Activated CD4-positive, alpha-beta T cell treated with anti-CD3 and anti-CD28 coated beads for 24 hours (primary cell): ENCODE measurements around the gene CRYAB.
"Not testable (repeated sequence)": the region's sequence is repeated elsewhere in the genome, so short reads cannot be mapped to it uniquely, and the experiment has no call there.

Experiments
- DNase-seq, 2 donors: peaks; one replicate each; pipeline ENCODE4 v3.0.0-alpha.2; 2020; ENCODE audit warnings: low read depth in 2 of 2

CRYAB gene

DNA sequence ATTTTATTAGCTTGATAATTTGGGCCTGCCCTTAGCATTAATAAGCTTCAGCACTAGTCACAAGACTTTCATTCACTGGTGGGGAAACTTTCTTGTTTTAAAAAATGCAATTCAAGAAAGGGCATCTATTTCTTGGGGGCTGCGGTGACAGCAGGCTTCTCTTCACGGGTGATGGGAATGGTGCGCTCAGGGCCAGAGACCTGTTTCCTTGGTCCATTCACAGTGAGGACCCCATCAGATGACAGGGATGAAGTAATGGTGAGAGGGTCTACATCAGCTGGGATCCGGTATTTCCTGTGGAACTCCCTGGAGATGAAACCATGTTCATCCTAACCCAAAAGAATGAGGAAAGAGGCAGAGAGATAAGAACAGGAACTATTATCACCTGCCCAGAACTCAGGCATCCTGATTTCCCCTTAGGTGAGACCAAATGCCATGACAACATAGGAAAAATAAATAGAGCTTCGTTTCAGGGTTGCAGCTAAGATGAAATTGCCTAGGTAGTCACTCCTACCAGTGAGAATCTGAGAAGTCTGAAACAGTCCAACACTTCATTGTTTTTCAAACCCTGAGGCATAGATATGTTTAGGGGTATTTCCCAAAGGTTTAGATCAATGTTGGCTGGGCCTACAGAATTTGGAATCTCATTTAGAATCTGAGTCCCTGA is 2.8 kb downstream of the CRYAB start:
- no peak for DNase-seq

DNA sequence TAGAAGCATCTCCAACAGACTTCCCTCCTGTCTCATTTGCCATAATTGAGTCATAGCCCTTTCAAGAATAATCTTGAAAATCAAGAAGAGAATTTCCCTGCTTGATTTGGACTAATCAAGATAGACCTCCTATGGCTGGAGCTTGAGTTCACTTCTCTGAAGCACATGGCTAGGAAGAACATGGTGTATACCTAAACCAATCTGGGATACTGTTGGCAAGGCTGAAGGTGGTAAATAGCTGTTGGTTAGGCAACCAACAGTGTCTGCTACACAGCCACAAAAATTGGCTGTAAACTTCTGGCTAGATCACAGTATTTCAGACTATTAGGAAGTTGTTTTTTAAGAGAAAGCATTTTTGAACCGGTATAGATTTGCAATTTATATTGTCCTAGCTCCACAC is 4.9 kb downstream of the CRYAB start:
- DNase-seq = no peak

DNA sequence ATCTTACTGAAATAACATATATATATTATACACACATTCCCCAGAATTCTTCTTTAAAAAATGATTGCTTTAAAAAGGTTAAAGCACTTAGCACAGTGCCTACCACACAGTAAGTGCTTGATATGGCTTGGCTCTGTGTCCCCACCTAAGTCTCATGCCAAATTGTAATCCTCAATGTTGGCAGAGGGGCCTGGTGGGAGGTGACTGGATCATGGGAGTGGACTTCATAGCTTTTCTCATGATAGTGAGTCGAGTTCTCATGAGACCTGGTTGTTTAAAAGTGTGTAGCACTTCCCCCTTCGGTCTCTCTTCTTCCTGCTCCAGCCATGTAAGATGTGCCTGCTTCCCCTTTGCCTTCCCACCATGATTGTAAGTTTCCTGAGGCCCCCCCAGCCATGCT is 6.2 kb downstream of the CRYAB start:
- DNase-seq = no peak

DNA sequence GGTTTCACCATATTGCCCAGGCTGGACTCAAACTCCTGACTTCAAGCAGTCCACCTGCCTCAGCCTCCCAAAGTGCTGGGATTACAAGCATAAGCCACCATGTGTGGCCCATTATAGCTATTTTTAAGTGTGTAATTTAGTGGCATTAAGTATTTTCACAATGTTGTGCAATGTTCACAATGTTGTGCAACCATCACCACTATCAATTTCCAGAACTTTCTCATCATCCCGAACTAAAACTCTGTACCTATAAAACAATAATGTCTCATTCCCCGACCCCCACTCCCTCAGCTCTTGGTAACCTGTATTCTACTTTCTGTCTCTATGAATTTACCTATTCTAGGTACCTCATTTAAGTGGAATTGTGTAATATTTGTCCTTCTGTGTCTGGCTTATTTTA is 24.7 kb downstream of the CRYAB start:
- DNase-seq = no peak

DNA sequence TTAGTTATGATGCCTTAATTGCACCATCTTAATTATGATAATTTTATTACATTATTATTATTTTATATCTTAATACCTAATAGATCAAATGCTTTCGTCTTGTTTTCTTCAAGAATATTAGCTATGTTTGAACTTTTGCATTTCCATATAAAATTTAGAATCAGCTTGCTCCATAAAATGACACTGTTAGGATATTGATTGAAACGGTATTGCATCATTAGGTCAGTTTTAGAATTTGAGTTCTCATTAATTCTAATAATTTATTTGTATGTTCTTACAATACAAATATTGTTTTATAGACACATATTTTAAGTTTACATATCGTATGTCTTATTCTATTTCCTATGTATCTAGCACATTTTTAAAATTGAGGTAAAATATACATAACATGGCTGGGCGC is 25.5 kb downstream of the CRYAB start:
- DNase-seq = no peak

DNA sequence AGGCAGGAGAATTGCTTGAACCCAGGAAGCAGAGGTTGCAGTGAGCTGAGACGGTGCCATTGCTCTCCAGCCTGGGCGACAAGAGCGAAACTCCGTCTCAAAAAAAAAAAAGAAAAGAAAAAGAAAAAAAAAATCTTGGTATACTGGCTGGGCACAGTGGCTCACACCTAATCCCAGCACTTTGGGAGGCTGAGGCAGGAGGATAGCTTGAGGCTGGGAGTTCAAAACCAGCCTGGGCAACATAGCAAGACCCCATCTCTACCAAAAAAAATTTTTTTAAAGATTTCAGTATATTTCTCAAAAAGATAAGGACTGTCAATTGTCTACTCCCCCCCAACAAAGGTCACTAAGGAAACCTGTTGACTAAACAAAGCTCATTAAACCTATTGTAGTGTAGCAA is 26.5 kb downstream of the CRYAB start:
- DNase-seq = not testable (repeated sequence)

DNA sequence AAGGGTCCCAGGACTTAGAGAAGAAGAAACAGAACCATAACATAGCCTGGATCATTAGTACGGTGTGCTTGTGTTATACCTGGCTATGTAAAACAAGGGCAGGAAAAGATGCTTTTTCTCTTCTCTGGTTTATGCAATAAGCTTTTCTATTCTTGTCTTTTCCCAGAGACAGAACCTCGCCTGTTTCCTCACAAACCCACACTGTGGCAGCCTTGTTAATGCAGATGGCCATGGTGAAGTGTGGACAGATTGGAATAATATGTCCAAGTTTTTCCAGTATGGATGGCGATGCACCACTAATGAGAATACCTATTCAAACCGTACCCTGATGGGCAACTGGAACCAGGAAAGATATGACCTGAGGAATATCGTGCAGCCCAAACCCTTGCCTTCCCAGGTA is 29.4 kb downstream of the CRYAB start:
- DNase-seq = no peak

DNA sequence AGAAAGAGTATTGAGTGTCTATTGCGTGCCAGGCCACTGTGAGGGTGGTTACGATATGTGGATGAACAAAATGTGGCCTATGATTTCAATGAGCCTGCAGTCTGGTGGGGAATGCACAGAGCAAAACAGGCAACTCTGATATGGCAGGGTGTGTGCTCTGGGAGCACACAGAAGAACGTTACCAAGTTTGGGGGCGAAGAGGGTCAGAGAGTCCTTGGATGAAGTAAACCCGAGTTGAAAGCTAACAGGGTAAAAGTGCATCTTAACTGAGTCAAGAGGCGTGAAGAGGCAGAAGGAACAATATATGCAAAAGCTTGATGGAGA is 32.0 kb downstream of the CRYAB start:
- no peak for DNase-seq

DNA sequence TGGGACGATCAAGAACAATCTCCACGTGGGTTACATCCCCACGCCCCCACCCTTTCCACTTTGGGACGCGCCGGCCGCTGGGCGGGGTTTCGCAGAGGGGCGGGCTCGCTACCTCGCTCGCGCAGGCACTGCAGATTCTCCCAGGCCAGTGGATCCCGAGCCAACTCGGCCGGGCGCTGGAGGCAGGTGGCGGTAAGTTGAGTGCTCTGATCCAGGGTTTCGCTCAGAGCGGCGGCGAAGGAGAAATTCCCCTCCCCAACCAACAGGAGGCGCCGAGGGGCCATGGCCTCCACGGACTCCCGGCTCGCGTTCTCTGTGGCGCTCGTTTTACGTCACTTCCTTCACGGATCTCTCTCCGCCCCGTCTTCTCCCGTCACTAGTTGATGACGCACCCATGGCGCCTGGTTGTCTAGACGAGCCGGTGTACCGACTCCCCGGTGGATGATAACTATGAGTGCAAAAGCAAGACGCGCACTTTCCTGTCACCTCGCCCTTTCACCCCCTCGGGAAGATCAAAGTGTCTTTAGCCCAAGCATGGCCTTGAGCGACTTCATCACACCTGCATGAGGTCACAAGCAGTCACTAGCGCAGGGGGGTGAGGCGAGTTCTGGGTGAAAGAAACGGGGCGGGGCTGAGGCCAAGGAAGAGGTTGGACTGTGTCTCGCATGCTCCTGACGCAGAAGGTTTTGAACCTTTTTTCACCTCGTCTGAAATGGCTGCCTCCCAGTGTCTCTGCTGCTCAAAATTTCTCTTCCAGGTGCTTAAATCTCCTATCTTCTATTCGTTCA is 32.5 kb downstream of the CRYAB start, which contains the start of the genes CFAP68 and FDXACB1:
TSS of gene CFAP68 (plus strand) at position 693 of the 788 bp plus-strand sequence. CDS start at position 713, 20 bp downstream.
TSS of gene FDXACB1 (minus strand) at position 317 of the 788 bp plus-strand sequence. CDS start at position 284, 33 bp downstream.
- peak; percentile 86 to 88 for DNase-seq

DNA sequence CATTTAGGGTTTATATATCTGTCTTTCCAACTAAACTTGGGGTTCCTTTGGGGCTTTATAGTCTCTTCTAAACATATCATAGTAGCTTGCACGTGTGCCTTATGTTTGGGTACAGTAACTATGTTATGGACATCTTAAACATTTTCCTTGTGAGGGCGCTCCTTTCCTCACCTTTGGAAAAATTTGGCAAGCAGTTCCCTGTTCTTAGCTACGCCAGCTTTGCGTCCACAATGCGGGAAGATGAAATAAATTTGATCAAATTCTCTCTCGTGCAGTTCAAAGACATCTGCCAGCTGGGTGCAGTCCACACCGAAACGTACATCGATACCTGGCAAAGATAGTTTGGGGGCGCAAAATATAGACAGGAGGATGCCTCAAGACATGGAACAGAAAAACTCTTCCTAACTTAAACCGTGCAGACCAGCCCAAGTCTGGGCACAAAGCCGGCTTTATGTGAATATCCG is 33.2 kb downstream of the CRYAB start:
- DNase-seq = no peak

DNA sequence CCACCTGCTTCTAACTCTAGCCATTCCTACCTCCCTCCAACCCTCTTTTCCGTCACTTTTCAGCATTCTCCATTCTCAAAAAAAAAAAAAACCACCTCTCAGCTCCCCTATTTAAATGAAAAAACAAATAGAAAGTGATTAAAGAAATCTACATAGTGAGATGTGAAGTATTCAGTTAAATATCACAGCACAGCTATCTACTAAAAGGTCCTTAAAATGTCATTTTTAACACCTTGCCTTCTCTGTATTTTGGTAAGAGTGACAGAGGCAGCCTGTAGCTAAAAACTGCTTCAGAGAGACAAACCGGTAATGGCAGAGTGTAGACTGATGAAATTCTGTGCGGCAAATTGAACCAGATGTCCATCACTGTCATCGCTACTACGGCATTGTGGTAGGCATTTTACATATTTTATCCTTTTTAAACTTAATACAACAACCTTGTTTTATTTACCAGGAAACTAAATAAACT is 39.8 kb downstream of the CRYAB start:
- DNase-seq = no peak

DNA sequence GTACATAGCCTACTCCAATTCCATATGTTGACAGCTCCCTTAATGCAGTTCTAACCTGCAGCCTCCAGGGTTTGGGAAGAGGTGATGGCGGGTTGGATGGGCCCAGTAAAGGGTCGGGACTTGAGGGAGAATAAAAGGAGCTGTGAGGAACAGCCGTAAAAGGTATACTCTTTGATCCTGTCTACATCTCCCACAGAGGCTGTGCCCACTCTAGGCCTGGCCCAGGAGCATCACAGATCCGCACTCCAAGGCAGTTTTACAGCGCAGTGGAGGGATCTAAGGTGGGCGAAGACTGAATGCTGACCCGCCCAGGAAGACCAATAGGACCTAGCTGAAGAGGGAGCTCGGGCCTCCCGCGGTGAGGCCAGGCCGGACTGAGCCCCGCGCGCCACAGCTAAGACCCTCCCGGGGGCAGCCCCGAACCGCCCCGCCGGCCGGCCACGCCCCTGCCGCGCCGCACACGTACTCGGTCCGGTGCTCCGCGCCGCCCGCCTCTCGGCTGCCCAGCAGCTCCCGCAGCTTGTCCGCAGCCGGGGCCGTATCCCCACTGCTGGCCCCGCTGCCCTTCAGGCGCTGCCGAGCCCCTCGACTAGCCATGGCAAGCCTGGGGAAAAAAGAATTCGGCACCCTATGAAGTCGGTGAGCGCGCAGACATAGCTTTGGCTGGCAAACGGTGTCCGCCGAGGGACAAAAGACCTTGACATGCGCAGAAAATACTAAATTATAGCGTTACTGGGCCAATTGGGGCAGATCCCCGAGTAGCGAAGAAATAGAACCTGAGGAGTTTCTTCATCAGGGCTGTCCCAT is 40.5 kb downstream of the CRYAB start, which contains the start of gene ALG9:
TSS of gene ALG9 (minus strand) at position 696 of the 807 bp plus-strand sequence. CDS start at position 597, 99 bp downstream.
- DNase-seq = peak; percentile 91 to 93

DNA sequence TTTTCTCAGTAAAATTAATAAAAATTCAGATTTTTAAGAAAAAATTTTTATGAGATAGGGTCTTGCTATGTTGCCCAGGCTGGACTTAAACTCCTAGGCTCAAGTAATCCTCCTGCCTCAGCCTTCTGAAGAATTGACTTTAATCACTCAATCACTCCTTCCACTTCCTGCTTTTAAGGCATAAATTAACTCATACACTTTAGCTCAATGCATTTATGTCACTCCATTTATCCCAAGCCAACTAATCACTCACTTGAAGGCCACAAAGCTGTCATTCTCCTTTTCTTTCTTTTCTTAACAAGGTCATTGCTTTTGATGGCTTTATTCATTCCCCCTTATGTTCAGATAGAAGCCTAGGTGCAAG is 41.1 kb downstream of the CRYAB start:
- DNase-seq = no peak

DNA sequence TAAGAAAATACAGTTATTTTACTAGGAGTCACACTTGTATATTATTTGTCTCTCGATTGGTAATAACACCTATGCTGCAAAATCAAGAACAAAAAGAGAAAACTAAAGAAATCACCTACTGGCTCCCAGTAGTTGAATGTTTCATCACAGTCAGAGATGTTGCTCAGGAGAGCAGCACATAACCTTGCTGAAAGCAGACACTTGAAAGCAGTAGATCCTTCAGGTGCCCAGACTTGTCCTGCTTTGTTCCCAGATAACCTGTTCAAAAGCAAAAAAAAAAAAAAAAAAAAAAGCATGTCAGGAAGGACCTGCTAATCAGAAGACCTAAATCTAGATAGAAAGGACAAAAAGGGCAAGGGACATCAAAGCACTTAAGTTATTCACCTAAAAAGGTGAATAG is 41.5 kb downstream of the CRYAB start:
- no peak for DNase-seq

DNA sequence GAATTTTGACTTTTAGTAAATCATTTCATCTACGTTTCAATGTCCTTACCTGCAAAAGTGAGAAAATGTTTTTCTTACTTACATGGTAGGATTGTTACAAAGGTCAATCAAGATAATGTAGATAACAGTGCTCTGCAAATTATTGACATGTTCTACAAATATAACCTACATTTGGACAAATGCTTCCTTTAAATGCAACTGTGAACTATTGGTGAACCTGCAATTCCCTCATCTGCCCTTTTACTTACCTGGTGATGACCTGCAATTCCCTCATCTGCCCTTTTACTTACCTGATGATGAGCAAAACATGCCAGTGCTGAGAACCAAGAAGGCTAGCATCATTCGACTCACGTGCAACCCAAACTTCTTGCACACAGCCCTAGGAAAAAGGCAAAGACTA is 51.3 kb downstream of the CRYAB start:
- DNase-seq = no peak
